ENCODE data around the gene BAX.

- TF ChIP-seq CTCF (conservative IDR thresholded peaks at IDR 0.05; ENCODE audit: low read depth, low read length) (no peak), EZH2 (IDR thresholded peaks at IDR 0.05; ENCODE audit: borderline replicate concordance, low read depth, low read length, poor library complexity, severe bottlenecking) (no peak)
Measured at GRCh38 chr19:48990400-48990799, 35.7 kb downstream of the BAX start.

Data from A673 (cell line).